Coronary artery (tissue), 2 donors: ENCODE measurements around the gene ARHGEF16.

ENCODE experiments used
- DNase-seq: peaks from one replicate; pipeline ENCODE4 v3.0.0-alpha.2; 2017; ENCODE audit warnings: low spot score
- H3K27ac ChIP-seq, 2 donors: fragments of 200-600 bp; sonication (generic); one replicate each; pipeline ENCODE4 v1.5.1; 2016 to 2019
- H3K4me3 ChIP-seq: fragments of 200-600 bp; sonication (generic); 2 replicates; pipeline ENCODE4 v1.5.1; 2016; ENCODE audit warnings: mild to moderate bottlenecking, moderate library complexity
- TF ChIP-seq, protein P1 (sequence below): fragments of 200-600 bp; sonication (generic); IDR thresholded peaks from one replicate; pipeline ENCODE4 v1.5.1; 2019; ENCODE audit warnings: antibody characterized with exemption

The ARHGEF16 gene

DNA sequence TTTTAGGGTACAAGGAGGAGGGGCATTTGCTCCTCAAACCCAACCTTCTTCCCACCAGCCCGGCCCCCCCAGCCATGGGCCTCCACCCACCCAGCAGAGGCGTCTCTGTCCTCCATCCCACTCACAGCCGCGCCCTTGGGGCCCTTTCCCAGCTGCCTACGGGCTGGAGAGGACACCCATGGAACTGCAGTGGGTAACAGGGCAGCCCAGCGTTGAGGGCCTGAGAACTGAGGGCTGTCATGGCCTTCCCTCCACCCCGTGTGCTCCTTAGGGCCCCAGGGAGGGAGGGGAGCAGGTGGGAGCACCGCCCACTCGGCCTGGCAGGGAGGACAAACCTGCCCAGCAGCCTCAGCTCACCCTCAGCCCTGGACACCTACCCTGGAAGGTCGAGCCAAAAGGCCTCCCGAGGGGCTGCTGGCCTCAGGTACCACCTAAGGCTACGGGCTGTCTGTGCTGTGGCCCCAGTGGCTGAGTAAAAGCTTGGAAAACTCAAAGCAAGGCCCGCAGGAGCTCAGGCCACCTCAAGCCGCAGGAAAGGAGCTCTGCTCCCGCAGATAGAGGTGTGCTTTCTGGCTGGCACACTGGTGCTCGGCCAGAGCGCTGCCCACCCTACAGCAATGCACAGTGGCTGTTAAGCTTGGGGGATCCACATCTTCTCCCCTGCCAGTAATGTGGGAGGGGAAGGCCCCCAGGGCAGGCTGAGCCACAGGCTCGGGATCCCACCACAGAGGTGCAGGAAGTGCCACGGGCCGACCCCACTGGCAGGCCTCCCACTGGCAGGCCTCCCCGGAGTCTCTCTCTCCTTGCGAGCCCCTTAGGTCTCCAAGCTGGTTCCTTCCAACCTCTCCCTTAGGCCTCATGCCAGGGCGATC is 2.2 kb upstream of the ARHGEF16 start:
- no peak overlapping the region for H3K4me3 ChIP-seq
- H3K27ac ChIP-seq: no peak overlapping the region
- TF ChIP-seq, protein P1, sequence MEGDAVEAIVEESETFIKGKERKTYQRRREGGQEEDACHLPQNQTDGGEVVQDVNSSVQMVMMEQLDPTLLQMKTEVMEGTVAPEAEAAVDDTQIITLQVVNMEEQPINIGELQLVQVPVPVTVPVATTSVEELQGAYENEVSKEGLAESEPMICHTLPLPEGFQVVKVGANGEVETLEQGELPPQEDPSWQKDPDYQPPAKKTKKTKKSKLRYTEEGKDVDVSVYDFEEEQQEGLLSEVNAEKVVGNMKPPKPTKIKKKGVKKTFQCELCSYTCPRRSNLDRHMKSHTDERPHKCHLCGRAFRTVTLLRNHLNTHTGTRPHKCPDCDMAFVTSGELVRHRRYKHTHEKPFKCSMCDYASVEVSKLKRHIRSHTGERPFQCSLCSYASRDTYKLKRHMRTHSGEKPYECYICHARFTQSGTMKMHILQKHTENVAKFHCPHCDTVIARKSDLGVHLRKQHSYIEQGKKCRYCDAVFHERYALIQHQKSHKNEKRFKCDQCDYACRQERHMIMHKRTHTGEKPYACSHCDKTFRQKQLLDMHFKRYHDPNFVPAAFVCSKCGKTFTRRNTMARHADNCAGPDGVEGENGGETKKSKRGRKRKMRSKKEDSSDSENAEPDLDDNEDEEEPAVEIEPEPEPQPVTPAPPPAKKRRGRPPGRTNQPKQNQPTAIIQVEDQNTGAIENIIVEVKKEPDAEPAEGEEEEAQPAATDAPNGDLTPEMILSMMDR: no peak
- no peak for DNase-seq

DNA sequence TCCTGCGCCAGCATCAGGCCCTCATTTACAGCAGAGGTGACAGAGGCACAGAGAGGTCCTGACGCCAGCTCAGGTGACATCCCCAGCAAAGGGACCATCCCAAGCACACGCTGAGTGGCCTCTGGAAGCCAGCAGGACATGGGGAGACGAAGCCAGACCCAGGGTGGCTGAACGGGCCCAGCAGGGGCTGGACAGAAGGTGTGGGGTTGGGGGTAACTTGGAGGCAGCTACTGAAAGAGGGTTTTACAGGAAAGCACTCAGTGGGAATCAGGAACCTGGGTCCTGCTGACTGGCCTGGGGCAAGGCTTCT is 1.6 kb upstream of the ARHGEF16 start:
- TF ChIP-seq, protein P1: no peak
- no peak for DNase-seq
- no peak overlapping the region for H3K4me3 ChIP-seq
- H3K27ac ChIP-seq: no peak overlapping the region

DNA sequence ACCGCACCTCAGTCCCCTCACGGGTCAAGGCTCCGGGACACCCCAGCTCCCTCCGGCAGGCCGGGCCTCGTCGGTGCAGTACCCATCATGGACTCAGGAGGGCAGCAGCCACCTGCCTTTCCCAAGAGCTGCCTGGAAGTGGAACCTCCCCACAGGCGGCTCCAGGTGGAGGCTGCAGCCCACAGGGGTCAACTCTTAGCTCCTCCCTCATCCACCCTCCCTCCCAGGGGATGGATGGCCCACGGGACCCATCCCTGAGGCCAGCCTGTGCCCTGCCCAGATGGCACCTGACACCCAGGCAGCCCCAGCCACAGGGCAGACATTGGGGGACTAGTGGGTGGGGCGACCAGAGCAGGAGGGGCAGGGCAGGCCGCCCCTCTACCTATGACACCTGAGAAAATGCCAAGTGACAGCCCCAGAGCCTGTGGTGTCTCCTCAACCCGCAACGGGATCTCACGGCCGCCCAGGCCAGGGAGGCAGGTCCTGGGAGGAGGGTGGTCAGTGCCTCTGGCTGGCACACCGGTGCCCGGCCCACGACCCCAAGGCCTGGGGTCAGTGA is 1.2 kb upstream of the ARHGEF16 start:
- TF ChIP-seq, protein P1: peak; percentile 90
- peak; percentile 85 for DNase-seq
- no peak overlapping the region for H3K27ac ChIP-seq
- peak overlapping the region; percentile 4 for H3K4me3 ChIP-seq

DNA sequence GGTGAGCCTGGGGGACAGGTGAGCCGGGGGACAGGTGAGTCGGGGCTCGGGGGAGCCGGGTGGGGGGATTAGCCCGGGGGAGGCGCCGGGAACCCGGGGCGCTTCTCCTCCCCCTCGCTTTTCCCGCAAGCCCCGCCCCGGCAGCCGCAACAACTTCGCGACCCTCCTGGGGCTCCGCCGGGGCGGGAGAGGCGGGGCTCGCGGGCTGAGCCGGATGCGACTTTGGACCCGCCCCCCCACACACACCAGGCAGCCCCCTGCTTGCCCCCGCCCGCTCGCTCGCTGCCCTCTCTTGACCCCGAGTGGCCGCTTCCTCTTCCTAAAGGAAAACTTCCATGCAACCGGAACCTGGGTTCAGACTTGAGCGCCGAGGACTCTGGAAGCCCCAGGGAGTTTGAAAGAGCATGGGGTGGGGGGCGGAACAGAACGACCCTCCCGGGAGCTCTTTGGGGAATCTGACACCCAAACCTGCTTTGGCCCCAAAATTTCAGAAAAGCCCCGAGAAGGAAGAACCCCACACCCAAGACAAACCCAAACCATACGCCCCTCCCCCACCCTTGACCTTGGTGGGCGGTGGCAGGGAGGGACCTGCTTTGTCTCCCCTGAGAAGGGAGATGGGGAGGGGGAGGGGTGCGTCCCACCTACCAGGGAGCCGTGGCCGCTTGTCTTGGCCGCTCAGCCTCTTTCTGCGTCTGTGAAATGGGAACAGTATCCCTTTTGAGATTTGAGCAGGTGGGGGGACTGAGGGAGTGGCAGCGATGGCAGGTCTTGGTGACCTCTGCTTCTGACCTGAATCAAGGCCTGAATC is 550 bp downstream of the ARHGEF16 start:
- TF ChIP-seq, protein P1: no peak
- peak overlapping the region in 1 of 2 donors; percentile 28 for H3K27ac ChIP-seq
- no peak for DNase-seq

DNA sequence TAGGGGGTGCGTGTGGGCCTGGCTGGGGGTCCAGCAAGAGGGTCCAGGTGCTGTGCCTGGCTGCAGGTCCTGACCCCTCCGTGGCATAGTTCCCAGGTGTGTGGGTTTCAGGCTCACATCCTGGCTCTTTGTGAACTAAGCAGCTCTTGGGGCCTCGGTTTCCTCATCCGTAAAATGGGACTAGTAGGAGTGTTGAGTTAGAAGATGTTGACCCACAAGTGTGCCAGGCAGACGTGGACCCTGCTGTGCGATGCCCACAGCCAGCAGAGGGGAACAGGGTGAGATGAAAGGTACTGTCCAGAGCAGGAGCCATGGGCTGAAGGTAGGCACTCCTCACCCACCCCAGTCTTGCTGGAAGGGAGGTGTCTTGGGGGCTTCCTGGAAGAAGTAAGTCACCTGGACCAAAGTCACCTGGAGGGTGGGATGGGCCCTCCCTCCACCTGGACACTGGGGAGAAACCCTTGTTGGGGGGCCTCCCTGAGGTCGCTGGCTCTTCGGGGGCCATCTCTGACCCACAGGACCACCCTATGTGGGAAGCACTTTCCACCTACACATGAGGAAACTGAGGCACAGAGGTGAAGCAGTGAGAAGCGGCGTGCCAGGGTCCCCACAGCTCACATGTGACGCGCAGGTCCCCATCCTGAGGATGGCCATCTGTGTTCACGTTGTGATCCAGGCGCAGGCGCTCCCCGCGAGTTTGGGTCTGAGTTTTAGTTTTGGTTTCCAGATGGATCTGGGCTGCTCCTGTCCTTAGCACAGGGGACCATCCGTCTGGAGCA is 1.4 kb downstream of the ARHGEF16 start:
- Histone ChIP-seq H3K4me3 (no peak overlapping the region), H3K27ac (no peak overlapping the region)
- TF ChIP-seq, protein P1: no peak
- no peak for DNase-seq

More for the DNA sequence above, 550 bp downstream of the ARHGEF16 start:
- H3K4me3 ChIP-seq: peak overlapping the region; percentile 80

DNA sequence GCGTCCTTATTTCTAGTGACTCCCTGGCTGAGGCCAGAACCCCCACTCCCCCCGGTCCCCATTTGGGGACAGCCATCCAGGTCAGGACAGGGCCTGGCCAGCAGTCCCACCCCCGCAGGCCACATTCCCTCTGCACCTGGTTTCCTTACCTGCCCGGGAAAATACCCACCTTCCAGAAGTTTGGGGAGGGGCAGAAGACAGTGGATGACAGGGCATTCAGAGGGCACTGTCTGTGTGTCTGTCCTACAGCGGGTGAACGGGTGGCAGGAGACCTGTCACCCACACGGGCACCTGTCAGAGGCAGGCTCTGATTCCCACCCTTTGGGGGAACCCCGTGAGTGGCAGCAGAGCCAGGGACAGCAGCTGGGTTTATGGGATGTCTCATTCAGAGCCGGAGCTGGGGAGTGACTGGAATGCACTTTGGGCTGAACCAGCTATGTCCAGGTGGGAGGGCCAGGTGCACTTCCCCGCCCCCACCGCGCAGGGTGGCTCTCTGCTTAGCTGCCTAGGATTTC is 2.0 kb downstream of the ARHGEF16 start:
- Histone ChIP-seq H3K4me3 (no peak overlapping the region), H3K27ac (no peak overlapping the region)
- TF ChIP-seq, protein P1: no peak
- DNase-seq: no peak
